HG03139 (cell line): ENCODE data around the gene C10orf67.
"Not testable (repeated sequence)": the region's sequence is repeated elsewhere in the genome, so short reads cannot be mapped to it uniquely, and the experiment has no call there.

Source experiments
- ATAC-seq: cut with Tn5 transposase; IDR thresholded peaks from one replicate; pipeline ENCODE4 v1.9.1; 2021; ENCODE audit not compliant: unreplicated experiment

The C10orf67 gene

DNA sequence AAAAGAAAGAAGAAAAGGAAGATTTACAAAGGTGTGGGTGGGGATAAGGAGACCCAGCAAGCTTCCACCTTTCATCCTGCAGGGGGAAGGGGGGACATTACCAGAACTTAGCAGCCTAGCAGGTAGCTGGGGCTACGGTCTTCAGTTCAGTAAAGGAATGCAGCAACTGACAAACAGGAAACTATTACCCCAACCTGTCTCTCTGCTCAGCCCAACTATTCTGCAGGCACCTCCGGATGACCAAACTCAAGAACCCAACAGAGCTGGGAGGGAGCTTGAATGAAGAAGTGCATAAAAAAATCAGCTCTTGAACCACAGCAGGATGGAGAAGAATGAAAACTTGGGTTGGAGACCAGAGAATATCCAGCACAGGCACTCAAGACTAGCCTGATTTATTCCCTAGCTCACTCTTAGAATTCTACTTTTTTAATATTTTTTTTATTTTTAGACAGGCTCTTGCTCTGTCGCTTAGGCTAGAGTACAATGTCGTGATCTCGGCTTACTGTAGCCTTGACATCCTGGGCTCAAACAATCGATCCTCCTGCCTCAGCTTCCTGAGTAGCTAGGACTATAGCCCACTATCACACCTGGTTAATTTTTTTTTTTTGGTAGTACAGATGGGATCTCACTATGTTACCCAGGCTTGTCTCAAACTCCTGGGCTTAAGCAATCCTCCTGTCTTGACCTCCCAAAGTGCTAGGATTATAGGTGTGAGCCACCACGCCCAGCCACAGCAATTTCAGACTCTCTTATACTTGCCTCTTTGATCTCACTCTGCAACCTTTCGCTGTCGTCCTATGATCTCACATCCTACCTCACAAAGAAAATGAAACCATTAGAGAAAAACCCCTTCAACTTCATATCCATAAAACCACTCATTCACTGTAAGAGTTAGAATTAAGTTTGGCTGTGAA, 18.5 kb upstream of the C10orf67 start:
- peak; percentile 25 for ATAC-seq

DNA sequence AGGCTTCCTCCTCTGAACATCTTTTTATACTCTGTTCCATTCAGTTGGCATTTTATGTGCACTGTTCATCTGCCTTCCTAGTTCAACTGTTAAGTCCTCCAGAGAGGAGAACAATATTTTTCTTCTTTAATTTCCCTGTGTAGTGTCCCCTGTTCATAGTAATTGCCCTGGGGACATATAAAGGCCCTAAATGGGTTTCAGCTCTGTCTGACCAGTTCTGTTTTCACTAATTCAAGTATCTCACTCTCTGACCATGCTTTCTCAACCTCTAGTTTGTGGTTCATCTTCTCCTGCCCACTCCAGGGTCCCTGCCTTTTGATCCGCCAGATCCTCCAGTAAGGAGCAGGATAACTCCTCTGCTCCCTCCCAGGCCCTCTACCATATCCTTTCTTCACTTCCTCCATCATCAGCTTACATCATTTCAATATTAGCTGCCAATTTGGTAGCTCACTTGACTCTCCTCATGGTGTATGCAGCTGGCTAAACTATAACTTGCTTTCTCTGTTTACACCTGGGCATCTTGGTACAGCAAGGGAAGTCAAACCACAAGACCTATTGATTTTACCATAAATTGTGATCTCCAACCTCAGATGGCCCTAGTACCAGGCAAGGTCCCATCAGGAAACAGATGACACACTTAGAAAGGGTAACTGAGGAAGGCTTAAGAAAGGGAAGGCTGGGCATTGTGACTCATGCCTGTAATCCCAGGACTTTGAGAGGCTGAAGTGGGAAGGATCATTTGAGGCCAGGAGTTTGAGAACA, 17.7 kb upstream of the C10orf67 start:
- ATAC-seq = peak; percentile 38

DNA sequence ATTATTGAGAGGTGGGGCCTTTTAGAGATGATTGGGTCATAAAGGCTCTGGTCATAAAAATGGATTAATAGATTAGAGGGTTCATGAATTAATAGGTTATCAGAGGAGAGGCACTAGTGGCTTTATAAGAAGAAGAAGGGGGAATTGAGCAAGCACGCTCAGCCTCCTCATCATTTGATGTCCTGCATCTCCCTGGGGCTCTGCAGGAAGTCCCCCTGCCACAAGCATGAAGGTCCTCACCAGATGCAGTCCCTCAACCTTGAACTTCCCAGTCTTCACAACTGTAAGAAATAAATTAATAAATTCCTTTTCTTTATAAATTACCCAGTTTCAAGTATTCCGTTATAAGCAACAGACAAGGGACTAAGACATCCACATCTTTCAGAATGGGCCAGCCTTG, 17.1 kb upstream of the C10orf67 start:
- ATAC-seq = no peak

DNA sequence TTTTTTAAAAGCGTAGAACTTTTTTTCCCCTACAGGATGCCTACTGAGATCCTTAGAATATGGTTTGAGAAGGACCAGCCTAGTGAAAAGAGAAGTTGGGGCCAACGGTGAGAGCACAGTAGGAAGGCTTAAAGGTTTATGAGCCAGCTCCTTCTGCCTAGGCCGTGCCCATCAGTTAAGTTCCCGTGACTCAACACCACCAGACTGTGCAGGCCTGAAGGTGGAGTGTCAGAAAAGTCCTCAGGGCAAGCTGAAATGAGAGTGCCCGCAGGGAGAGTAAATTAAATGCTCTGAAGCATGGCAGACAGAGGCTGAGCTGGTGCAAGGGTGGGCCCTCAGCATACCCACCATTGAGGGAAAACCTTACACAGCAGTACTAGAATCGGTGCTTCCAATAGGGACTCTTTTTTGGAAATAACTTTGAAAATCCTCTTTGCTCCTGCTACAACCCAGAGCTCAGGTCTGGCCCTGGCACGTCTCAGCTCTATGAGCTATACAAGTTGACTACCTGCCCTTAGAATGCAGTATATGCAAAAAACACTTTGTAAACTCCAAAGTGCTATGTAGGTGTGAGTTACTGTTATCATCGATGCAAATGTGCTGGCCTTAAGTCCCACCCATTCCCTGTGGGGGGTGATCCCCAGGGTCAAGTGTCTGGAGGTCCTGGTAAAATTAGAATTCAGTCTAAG, 15.2 kb upstream of the C10orf67 start:
- ATAC-seq = no peak

DNA sequence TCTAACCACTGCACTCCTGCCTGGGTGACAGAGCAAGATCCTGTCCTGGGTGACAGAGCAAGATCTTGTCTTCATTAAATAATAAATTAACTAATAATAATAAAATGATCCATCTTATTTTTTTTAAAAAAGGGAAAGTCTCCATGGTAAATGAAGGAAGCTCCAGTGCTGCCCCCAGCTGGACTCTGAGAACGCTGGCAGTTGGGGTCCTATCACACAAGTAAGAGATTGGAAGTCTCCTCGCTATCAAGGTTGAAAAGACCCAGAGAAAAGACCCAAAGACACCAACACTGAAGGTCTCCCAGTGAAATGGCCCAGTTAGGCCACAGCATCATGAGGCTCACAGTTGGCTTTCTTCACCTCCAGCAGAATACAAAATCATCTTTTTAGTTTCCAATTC, 13.8 kb upstream of the C10orf67 start:
- ATAC-seq = no peak

GRCh38 chr10:23354630-23355279, 10.2 kb upstream of the C10orf67 start:
- ATAC-seq = no peak

GRCh38 chr10:23351926-23352519, 7.4 kb upstream of the C10orf67 start:
- ATAC-seq = no peak

- not testable (repeated sequence) for ATAC-seq
These were observed 6.1 kb upstream of the C10orf67 start for GRCh38 chr10:23350706-23351105.

GRCh38 chr10:23345861-23346260, 1.3 kb upstream of the C10orf67 start:
- ATAC-seq = no peak

GRCh38 chr10:23343591-23344240, 881 bp downstream of the C10orf67 start:
- no peak for ATAC-seq

DNA sequence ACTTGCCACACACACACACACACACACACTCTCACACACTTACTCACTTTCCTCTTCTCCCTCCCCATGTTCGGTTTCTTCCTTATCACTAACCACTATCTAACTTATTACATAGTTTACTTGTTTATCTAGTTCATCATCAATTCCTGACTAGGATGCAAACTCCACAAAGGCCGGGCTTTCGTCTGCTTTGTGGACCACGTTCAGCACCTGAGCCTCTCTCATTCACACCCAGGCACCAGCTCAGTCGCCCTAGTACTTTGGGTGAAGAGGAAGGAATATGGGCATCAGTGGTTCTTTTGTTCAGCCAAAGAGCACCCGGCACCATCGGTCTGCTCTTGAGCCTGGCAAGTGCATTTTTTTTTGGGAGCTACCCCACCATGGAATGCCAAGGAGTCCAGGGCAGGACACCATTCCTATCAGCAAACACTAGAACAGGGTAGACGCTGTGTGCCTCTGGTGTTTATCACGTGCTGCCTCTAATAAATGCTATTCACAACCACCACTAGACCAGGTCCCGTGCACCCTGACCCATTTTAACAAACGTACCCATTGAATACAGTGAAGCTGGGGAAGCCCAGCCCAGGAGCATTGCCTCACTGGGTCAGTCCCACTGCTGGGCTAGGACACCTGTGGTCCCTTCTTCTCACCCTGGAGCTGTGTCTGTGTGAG, 2.2 kb downstream of the C10orf67 start:
- ATAC-seq = no peak

DNA sequence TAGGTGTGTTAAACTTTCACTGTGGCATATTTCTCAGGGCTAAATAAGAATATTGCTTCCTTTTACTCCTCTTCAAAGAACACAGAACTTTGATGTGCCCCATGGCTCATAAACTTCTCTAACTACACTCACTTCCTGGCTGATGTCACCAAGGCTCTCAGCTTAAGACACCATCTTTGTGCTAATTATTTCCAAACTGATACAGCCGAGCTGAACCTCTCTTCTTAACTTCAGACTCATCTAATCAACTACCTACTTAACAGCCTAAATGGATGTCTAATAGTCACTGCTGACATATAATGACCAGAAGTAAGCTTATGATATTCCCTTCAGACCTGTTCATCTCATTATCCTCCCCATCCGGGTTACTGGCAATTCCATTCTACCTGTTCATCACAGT, 3.6 kb downstream of the C10orf67 start:
- no peak for ATAC-seq

GRCh38 chr10:23340354-23340753, 4.2 kb downstream of the C10orf67 start:
- no peak for ATAC-seq

DNA sequence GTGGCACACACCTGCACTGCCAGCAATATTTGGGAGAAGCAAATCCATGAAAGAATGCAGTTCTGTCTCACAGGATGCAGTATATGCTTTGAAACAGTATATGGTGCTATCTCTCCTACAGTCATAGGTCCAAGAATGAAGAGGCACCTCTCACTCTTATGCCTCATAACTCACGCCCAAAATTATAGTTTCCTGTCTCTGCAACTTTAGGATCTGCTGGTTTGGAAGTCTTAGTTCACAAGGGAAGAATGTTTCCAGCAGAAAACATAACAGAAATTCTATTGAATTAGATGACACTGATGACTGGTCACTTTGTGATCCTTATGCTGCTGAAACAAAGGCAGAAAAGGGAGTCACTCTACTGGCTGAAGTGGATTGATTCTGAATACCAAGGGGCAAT, 5.7 kb downstream of the C10orf67 start:
- ATAC-seq = no peak

DNA sequence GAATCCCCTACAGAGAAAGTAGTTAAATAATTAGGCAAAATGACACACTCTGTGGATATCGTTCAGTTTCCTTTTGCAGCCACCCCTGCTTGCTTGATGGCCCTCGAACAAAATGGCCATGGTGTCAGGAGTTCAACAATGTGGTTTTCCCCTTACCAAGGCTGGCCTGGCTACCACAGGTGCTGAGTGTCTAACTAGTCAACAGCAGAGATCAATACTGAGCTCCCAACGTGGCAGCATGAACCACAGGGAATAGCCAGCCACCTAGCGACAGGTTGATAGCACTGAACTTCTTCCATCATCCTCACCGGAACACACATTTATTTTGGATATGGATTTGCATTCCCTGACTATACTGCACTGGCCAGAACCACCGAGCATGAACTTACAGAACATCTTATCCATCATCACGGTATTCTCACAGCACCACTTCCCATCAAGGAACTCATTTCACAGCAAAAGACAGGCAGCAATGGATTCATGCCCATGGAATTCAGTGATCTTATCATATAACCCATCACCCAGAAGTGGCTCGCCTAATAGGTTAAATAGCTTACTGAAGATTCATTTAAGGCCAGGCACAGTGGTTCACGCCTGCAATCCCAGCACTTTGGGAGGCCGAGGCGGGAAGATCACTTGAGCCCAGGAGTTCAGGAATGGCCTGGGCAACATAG, 6.3 kb downstream of the C10orf67 start:
- ATAC-seq = no peak

DNA sequence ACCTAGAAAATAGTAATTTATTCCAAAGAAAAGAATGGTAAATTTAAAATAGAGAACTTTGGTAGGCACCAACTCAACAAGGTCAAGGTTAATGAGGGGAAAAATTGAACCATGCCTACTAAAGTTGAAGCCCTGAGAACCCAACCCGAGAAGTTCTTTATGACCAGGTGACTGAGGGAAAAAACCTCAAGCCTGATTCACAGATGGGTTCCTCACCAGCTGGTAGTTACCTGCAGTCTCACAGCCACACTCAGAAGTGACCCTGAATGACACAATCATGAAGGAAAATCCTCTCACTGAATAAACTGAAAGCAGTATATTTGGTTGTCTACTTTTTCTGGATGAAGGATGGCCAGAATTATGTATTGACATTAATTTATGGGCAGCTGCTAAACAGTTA, 7.0 kb downstream of the C10orf67 start:
- ATAC-seq = peak; percentile 40

GRCh38 chr10:23331567-23332301, 12.9 kb downstream of the C10orf67 start:
- ATAC-seq = no peak

- ATAC-seq = no peak
These were observed 13.6 kb downstream of the C10orf67 start for GRCh38 chr10:23330948-23331347.
